Measurements from ENCODE around the gene PCGF1. TPM values are rescaled to one million over a fixed set of nuclear protein-coding genes. Genes with fewer than 3 reads are reported as not detected.

Gene PCGF1
- total RNA-seq, 1 donor from 2014 or later = 17.9 TPM

- H3K4me2 ChIP-seq (ENCODE audit: low read length) = peak overlapping the region; percentile 93
- Mint-ChIP-seq H3K27me3 (ENCODE audit: low read depth, unreplicated experiment) (peaks cover 51% of the 10 kb centered on the region), H3K4me1 (ENCODE audit: low read depth, unreplicated experiment) (peaks cover 29% of the 10 kb centered on the region), H3K4me3 (ENCODE audit: unreplicated experiment) (peak overlapping the region; percentile 83), H3K36me3 (ENCODE audit: low read depth, unreplicated experiment) (peaks cover 12% of the 10 kb centered on the region), H3K9me3 (ENCODE audit: unreplicated experiment) (no peaks in the 10 kb centered on the region), H3K27ac (ENCODE audit: unreplicated experiment) (no peak overlapping the region)
- H3K4me3 ChIP-seq (ENCODE audit: insufficient read depth, low read depth, low read length) = peak overlapping the region; percentile 61
- H4K20me1 ChIP-seq (ENCODE audit: insufficient read depth, low read length) = peaks cover 7% of the 10 kb centered on the region
- H3K27ac ChIP-seq (ENCODE audit: low read depth, low read length) = no peak overlapping the region
- FAIRE-seq (no peak), DNase-seq (ENCODE audit: low read depth) (no peak)
- H3K9ac ChIP-seq (ENCODE audit: low read length) = peak overlapping the region; percentile 83
- H3K9me3 ChIP-seq (ENCODE audit: insufficient read depth, low read depth, low read length) = no peaks in the 10 kb centered on the region
- peaks cover 58% of the 10 kb centered on the region for H3K4me1 ChIP-seq (ENCODE audit: insufficient read depth, low read length)
- peaks cover 4% of the 10 kb centered on the region for H3K36me3 ChIP-seq (ENCODE audit: insufficient read depth, low read length)
- H3K79me2 ChIP-seq (ENCODE audit: insufficient read depth, low read length) = peaks cover 24% of the 10 kb centered on the region
- no peak for TF ChIP-seq EZH2 (IDR thresholded peaks at IDR 0.05; ENCODE audit: insufficient read depth, low read length)
- TF ChIP-seq CTCF (IDR thresholded peaks at IDR 0.05; ENCODE audit: insufficient read depth, low read depth, low read length) = no peak
- peaks cover 39% of the 10 kb centered on the region for H3K27me3 ChIP-seq (ENCODE audit: insufficient read depth, low read length)
- peak overlapping the region; percentile 86 for H2AFZ ChIP-seq (ENCODE audit: low read depth, low read length)
Measured at GRCh38 chr2:74502147-74502719, 5.3 kb downstream of the PCGF1 start.

- Histone ChIP-seq H3K4me3 (ENCODE audit: insufficient read depth, low read depth, low read length) (no peak overlapping the region), H4K20me1 (ENCODE audit: insufficient read depth, low read length) (peaks cover 7% of the 10 kb centered on the region), H3K9ac (ENCODE audit: low read length) (no peak overlapping the region), H3K36me3 (ENCODE audit: insufficient read depth, low read length) (peaks cover 4% of the 10 kb centered on the region), H3K4me1 (ENCODE audit: insufficient read depth, low read length) (peaks cover 52% of the 10 kb centered on the region), H3K79me2 (ENCODE audit: insufficient read depth, low read length) (peaks cover 17% of the 10 kb centered on the region), H3K4me2 (ENCODE audit: low read length) (peak overlapping the region; percentile 93), H3K27me3 (ENCODE audit: insufficient read depth, low read length) (peaks cover 42% of the 10 kb centered on the region), H3K9me3 (ENCODE audit: insufficient read depth, low read depth, low read length) (no peaks in the 10 kb centered on the region), H2AFZ (ENCODE audit: low read depth, low read length) (no peak overlapping the region), H3K27ac (ENCODE audit: low read depth, low read length) (no peak overlapping the region)
- Mint-ChIP-seq H3K27ac (ENCODE audit: unreplicated experiment) (no peak overlapping the region), H3K36me3 (ENCODE audit: low read depth, unreplicated experiment) (peaks cover 9% of the 10 kb centered on the region), H3K27me3 (ENCODE audit: low read depth, unreplicated experiment) (peaks cover 57% of the 10 kb centered on the region), H3K4me3 (ENCODE audit: unreplicated experiment) (peak overlapping the region; percentile 83), H3K4me1 (ENCODE audit: low read depth, unreplicated experiment) (peaks cover 25% of the 10 kb centered on the region), H3K9me3 (ENCODE audit: unreplicated experiment) (no peaks in the 10 kb centered on the region)
- TF ChIP-seq CTCF (IDR thresholded peaks at IDR 0.05; ENCODE audit: insufficient read depth, low read depth, low read length) = no peak
- TF ChIP-seq EZH2 (IDR thresholded peaks at IDR 0.05; ENCODE audit: insufficient read depth, low read length) = no peak
- no peak for DNase-seq (ENCODE audit: low read depth)
- no peak for FAIRE-seq
Measured at GRCh38 chr2:74501335-74502071, 6.0 kb downstream of the PCGF1 start.

- H3K79me2 ChIP-seq (ENCODE audit: insufficient read depth, low read length) = peaks cover 10% of the 10 kb centered on the region
- TF ChIP-seq CTCF (IDR thresholded peaks at IDR 0.05; ENCODE audit: insufficient read depth, low read depth, low read length) = no peak
- TF ChIP-seq EZH2 (IDR thresholded peaks at IDR 0.05; ENCODE audit: insufficient read depth, low read length) = no peak
- peaks cover 42% of the 10 kb centered on the region for H3K27me3 ChIP-seq (ENCODE audit: insufficient read depth, low read length)
- peaks cover 3% of the 10 kb centered on the region for H4K20me1 ChIP-seq (ENCODE audit: insufficient read depth, low read length)
- H3K4me3 ChIP-seq (ENCODE audit: insufficient read depth, low read depth, low read length) = no peak overlapping the region
- H3K9me3 ChIP-seq (ENCODE audit: insufficient read depth, low read depth, low read length) = no peaks in the 10 kb centered on the region
- no peak overlapping the region for H2AFZ ChIP-seq (ENCODE audit: low read depth, low read length)
- DNase-seq (ENCODE audit: low read depth) (no peak), FAIRE-seq (no peak)
- Mint-ChIP-seq H3K36me3 (ENCODE audit: low read depth, unreplicated experiment) (peaks cover 7% of the 10 kb centered on the region), H3K9me3 (ENCODE audit: unreplicated experiment) (no peaks in the 10 kb centered on the region), H3K27me3 (ENCODE audit: low read depth, unreplicated experiment) (peaks cover 66% of the 10 kb centered on the region), H3K4me1 (ENCODE audit: low read depth, unreplicated experiment) (peaks cover 19% of the 10 kb centered on the region), H3K4me3 (ENCODE audit: unreplicated experiment) (no peak overlapping the region), H3K27ac (ENCODE audit: unreplicated experiment) (no peak overlapping the region)
- H3K9ac ChIP-seq (ENCODE audit: low read length) = no peak overlapping the region
- H3K4me2 ChIP-seq (ENCODE audit: low read length) = no peak overlapping the region
- peaks cover 4% of the 10 kb centered on the region for H3K36me3 ChIP-seq (ENCODE audit: insufficient read depth, low read length)
- no peak overlapping the region for H3K27ac ChIP-seq (ENCODE audit: low read depth, low read length)
- peaks cover 45% of the 10 kb centered on the region for H3K4me1 ChIP-seq (ENCODE audit: insufficient read depth, low read length)
Measured at GRCh38 chr2:74500578-74500946, 6.9 kb downstream of the PCGF1 start.
